ENCODE results near the gene STXBP5L.

GRCh38 chr3:120928991-120929390 is 21.0 kb downstream of the STXBP5L start:
- TF ChIP-seq CTCF (conservative IDR thresholded peaks at IDR 0.05; ENCODE audit: low read length) (no peak), EZH2phosphoT487 (IDR thresholded peaks at IDR 0.05; ENCODE audit: borderline replicate concordance, low read depth, low read length) (no peak)

Measured in OCI-LY7 (cell line).